Activated T-cell treated with anti-CD3 and anti-CD28 coated beads, Interleukin-2, amount 50 U/mL, for 72 hours (primary cell): ENCODE results near the gene FOXK1. TPM values are rescaled to one million over a fixed set of nuclear protein-coding genes. Genes with fewer than 3 reads are reported as not detected.
"Not testable (repeated sequence)": the region's sequence is repeated elsewhere in the genome, so short reads cannot be mapped to it uniquely, and the experiment has no call there.

Experiments
- ATAC-seq, 2 donors: fragments of 150-1000 bp; cut with Tn5 transposase; replicated peaks in 1 of 2; 2 replicates each; pipeline ENCODE4 v1.10.0; 2021; ENCODE audit warnings: moderate library complexity in 2 of 2, mild to moderate bottlenecking in 1 of 2
- DNase-seq, 2 donors: peaks; one replicate each; pipeline ENCODE4 v3.0.0; 2021 to 2022; ENCODE audit warnings: mixed read lengths in 1 of 2
- H3K27ac Mint-ChIP-seq: one replicate; pipeline ENCODE4 v1.8.0; 2022; ENCODE audit warnings: mild to moderate bottlenecking, moderate library complexity, mixed read lengths
- H3K27me3 Mint-ChIP-seq: one replicate; pipeline ENCODE4 v1.8.0; 2022; ENCODE audit warnings: low read depth, mixed read lengths
- H3K36me3 Mint-ChIP-seq, 2 donors: one replicate each; pipeline ENCODE4 v1.8.0; 2022; ENCODE audit warnings: mixed read lengths in 2 of 2, mild to moderate bottlenecking in 1 of 2; ENCODE audit not compliant: insufficient read depth in 2 of 2
- H3K4me1 Mint-ChIP-seq: one replicate; pipeline ENCODE4 v1.8.0; 2022; ENCODE audit warnings: low read depth, mixed read lengths
- H3K4me3 Mint-ChIP-seq, 2 donors: one replicate each; pipeline ENCODE4 v1.8.0; 2022; ENCODE audit warnings: mild to moderate bottlenecking in 2 of 2, mixed read lengths in 2 of 2, moderate library complexity in 2 of 2
- H3K9me3 Mint-ChIP-seq, 2 donors: one replicate each; pipeline ENCODE4 v1.8.0; 2022; ENCODE audit warnings: mixed read lengths in 2 of 2
- total RNA-seq, 2 donors: library from RNA; stranded (reverse); gene quantifications; one replicate each; pipeline ENCODE4 v1.2.3, GENCODE V29; 2022

Gene FOXK1
- total RNA-seq, 2 donors from 2014 or later: 38.6 to 41.0 TPM

DNA sequence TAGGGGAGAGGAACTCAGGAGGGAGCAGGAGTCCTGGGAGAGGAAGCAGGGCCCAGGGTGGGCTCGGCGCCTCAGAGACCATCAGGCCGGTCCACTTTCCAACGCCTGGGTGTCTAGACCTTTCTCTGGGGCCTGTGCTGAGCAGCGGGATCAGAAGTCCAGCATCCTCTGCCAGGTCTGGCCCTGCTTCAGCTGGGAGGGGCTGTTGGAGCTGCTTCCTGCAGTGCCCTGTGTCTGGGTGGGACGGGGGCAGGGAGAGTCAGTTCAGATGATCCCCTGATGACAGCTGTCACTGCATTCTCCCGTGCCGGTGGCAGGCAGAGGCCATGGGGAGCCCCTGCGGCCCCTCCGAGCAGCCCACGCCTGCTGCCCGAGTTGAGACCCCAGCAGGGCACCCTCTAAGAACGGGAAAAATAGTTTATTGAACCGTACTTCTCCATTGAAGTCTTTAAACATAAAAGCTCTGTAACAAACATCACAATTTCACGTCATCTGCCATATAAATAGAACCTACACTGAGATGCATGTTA, 116.7 kb downstream of the FOXK1 start:
- Mint-ChIP-seq H3K27ac (no peak overlapping the region), H3K4me1 (peaks cover 4% of the 10 kb centered on the region), H3K27me3 (no peaks in the 10 kb centered on the region), H3K36me3 (no peaks in the 10 kb centered on the region), H3K4me3 (no peak overlapping the region), H3K9me3 (no peaks in the 10 kb centered on the region)
- ATAC-seq (no peak), DNase-seq (no peak)

DNA sequence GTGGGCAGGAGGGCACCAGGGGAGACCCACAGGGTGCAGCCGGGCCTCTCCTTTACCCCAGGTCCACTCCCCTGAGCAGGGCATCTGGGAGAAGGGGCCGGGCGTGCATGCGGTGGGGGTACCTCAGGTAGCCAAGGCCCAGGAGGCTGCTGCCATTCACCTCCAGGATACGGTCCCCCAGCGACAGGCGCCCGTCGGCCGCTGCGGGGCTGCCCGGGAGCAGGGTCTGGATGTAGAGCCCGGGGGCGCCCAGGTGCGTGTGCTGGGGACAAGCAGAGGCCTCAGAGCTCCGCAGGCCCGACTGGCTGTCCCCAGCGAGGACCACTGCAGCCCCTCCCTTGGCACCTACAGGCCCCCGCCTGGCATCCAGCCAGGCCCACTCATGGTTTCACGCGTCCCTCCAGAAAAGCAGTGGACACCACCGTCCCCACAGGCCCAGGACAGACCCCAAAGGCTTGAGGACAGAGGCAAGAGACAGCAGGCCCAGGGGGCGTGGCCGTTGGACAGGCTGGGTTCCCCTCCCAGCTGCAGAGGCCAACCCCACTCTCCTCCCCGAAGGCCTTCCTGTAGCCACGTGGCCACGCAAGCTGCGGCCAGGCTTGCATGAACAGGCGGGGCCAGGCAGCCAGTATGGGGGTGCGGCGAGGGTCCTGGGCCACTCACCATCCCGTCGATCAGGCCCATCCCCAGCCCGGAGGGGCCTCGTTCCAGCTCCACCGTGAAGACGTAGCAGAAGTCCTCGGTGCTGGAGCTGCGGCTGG, 117.6 kb downstream of the FOXK1 start:
- H3K27me3 Mint-ChIP-seq: no peaks in the 10 kb centered on the region
- H3K4me1 Mint-ChIP-seq: no peaks in the 10 kb centered on the region

DNA sequence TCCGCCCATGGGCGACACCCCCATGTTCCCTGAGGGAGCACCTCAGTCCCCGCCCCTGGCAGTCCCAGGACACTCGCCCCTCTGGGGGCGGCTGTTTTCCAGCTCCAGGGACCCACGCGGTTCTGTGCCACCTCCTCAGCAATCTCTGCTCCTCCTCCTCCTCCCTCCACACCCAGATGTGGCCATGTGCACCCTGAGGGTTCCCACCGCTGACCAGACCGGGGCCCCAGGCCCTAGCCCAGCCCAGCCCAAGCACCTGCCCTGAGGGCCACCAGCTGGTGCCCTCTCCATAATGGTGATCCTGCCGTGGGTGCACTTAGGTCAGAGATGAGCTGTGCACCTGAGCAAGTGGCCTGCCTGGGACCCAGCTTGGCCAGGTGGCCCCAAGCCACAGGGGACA, 118.4 kb downstream of the FOXK1 start:
- Mint-ChIP-seq H3K9me3 (no peaks in the 10 kb centered on the region), H3K27ac (no peak overlapping the region), H3K4me1 (no peaks in the 10 kb centered on the region), H3K27me3 (no peaks in the 10 kb centered on the region), H3K4me3 (no peak overlapping the region), H3K36me3 (no peaks in the 10 kb centered on the region)
- DNase-seq (no peak), ATAC-seq (peak; percentile 6 to 8)

More for the DNA sequence above, 117.6 kb downstream of the FOXK1 start:
- H3K27ac Mint-ChIP-seq: no peak overlapping the region
- DNase-seq: no peak
- H3K9me3 Mint-ChIP-seq: no peaks in the 10 kb centered on the region
- H3K4me3 Mint-ChIP-seq: no peak overlapping the region
- no peaks in the 10 kb centered on the region for H3K36me3 Mint-ChIP-seq
- no peak for ATAC-seq

DNA sequence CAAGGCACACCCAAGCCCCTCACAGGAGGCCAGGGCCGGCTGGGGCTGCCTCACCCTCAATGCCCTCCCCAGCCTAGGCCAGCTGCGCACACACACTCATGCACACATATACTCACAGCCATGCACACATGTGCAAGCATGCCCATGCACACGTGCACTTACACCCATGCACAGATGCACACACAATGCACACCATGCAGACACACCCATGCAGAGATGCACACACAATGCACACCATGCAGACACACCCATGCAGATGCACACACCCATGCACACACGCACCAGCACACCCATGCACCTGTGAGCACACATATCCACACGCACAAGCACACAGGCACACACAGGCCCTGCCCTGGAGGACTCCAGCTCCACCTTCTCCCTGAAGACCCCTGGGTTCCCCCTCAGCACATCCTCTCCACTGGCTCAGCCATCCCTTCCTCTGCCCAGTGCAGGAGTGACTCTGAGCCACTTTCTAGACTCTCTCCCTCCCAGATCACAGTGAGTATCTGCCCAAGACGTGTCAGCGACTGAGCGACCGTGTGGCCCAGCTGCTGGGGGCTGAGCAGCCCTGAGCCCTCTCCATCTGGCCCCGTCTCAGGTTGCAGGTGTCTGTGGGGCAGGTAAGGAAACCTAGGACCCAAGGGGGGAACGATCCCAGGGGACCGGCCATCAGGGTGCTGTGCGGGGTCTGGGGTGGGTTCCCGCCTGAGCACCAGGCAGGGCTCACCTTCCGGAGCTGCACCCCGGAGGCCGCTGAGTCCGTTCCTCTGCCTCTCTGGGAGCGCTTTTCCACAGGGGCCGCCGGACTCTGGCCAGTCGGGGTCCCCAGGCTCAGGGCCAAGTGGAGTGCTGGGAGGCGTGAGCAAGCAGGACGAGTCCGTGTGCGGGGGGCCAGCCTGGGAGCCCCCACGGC, 119.1 kb downstream of the FOXK1 start:
- no peaks in the 10 kb centered on the region for H3K36me3 Mint-ChIP-seq
- ATAC-seq (peak; percentile 5 to 10), DNase-seq (no peak)
- no peak overlapping the region for H3K27ac Mint-ChIP-seq
- no peaks in the 10 kb centered on the region for H3K27me3 Mint-ChIP-seq
- H3K4me3 Mint-ChIP-seq: no peak overlapping the region
- H3K4me1 Mint-ChIP-seq: no peaks in the 10 kb centered on the region
- no peaks in the 10 kb centered on the region for H3K9me3 Mint-ChIP-seq

DNA sequence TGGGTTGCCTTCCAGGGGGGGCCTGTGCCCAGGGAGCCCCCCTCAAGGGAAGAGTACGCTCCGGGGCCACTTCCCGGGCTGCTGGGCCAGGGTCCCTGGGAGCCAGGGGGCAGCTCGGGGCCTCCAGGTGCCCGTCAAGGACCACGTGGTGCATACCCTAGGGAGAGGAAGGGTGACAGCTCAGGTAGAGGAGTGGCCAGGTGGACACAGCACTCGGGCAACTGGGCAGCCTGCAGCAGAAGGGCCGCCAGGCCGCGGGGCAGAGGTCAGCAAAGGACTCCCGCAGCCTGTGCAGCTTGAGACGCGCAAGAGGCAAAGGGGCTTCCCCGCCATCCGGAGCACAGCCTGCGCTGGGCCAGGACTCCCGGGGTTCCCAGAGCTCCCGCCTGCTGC, 119.7 kb downstream of the FOXK1 start:
- ATAC-seq: no peak
- Mint-ChIP-seq H3K27ac (no peak overlapping the region), H3K9me3 (no peaks in the 10 kb centered on the region), H3K4me1 (no peaks in the 10 kb centered on the region), H3K36me3 (no peaks in the 10 kb centered on the region), H3K4me3 (no peak overlapping the region), H3K27me3 (peaks cover 4% of the 10 kb centered on the region)
- DNase-seq: no peak

DNA sequence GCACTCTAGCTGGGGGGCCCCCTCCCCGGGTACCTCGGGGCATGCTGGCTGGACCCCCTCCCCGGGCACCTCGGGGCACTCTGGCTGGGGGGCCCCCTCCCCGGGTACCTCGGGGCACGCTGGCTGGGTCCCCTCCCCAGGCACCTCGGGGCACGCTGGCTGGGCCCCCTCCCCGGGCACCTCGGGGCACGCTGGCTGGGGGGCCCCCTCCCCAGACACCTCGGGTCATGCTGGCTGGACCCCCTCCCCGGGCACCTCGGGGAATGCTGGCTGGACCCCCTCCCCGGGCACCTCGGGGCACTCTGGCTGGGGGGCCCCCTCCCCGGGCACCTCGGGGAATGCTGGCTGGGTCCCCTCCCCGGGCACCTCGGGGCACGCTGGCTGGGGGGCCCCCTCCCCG, 120.5 kb downstream of the FOXK1 start:
- peaks cover 11% of the 10 kb centered on the region for H3K27me3 Mint-ChIP-seq
- not testable (repeated sequence) for H3K4me3 Mint-ChIP-seq, H3K4me1 Mint-ChIP-seq, ATAC-seq, H3K27ac Mint-ChIP-seq, H3K36me3 Mint-ChIP-seq, DNase-seq, H3K9me3 Mint-ChIP-seq

DNA sequence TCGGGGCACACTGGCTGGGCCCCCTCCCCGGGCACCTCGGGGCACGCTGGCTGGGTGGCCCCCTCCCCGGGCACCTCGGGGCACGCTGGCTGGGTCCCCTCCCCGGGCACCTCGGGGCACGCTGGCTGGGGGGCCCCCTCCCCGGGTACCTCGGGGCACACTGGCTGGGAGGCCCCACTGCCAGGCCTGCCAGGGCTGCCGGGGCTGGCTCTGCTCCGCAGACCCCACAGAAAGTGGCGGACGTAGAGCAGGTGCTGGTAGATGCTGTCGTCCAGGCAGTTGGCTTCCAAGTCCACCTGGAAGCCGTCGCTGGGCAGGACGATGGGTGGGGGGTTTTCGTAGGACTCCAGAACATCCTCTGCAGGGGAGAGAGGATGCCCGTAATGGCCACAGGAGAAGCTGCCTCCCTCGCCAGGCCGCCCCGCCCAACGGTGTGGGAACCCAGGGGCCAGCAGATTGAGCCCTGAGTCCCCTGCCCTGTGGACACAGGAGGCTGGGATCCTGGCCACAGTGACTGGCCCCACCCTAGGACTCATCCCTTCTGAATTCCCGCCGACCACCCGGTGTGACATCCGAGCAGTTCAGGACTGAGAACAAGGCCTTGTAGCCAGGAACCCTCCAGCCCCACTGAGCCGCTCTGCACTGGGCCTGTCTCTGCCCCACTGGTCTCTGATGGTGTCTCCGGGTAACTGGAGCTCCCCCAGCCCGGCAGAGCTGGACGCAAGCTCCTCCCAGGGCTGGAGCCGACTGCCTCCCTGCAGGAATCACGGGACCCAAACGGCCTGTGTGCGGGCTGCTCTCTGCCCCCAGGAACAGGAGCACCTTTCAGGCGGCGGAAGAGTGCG, 121.5 kb downstream of the FOXK1 start:
- ATAC-seq: no peak
- no peak for DNase-seq
- Mint-ChIP-seq H3K9me3 (no peaks in the 10 kb centered on the region), H3K27ac (no peak overlapping the region), H3K4me3 (no peak overlapping the region), H3K4me1 (no peaks in the 10 kb centered on the region), H3K27me3 (peaks cover 21% of the 10 kb centered on the region), H3K36me3 (no peaks in the 10 kb centered on the region)

DNA sequence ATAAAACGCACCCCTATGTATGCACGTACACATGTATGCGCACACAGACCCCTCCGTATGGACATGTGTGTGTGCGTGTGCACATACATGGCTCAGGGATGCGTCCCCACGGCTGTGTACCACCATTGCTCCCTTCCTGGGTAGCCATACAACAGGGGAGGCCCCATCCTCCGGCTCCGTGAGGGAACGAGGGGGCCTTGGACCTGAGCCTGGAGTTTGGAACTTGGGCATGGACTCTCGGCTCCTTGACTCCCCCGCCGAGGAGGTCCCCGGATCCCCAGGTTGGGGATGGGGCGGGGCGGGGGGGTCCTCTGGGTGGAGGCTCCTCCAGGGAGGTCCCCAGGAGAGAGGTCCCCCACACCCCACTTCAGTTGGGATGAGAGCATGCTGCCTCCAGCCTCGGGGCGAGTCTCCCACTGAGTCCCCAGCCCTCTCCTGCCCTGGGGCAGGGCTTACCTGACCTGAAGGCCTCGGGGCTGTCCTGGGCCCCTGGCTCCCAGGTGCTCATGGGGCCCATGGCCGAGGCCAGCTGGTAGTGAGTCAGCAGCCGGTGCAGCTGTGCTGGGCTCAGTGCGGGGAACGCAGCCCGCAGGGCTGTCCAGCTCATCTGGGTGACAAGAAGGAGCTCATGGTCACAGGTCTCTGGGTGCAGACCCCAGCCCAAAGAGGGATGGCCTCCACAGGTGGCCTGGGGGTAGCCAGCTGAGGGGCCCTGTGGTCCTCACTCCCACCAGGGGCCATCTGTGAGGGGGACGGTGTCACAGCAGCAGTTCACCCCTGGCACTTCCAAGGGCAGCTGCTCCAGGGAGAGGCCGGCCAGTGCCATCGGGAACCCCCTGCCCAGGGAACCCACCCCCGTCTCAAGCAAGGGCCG, 123.3 kb downstream of the FOXK1 start:
- Mint-ChIP-seq H3K4me3 (no peak overlapping the region), H3K27ac (no peak overlapping the region), H3K36me3 (no peaks in the 10 kb centered on the region), H3K27me3 (peaks cover 26% of the 10 kb centered on the region), H3K4me1 (no peaks in the 10 kb centered on the region), H3K9me3 (no peaks in the 10 kb centered on the region)
- ATAC-seq (peak in 1 of 2 donors; percentile 9), DNase-seq (no peak)

DNA sequence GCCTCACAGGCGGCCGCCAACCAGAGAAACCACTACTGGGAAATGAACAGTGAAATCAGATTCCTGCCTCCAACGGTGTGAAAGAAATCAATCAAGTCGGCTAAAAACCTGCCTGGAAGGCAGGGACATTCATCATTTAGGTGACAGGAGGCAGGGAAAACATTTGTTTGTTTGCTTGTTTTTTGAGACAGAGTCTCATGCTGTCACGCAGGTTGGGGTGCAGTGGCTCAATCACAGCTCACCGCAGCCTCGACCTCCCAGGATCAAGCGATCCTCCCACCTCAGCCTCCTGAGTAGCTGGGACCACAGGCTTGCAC, 123.8 kb downstream of the FOXK1 start:
- ATAC-seq (no peak), DNase-seq (no peak)
- Mint-ChIP-seq H3K27me3 (peaks cover 26% of the 10 kb centered on the region), H3K9me3 (no peaks in the 10 kb centered on the region), H3K36me3 (no peaks in the 10 kb centered on the region), H3K27ac (no peak overlapping the region), H3K4me1 (no peaks in the 10 kb centered on the region), H3K4me3 (no peak overlapping the region)

DNA sequence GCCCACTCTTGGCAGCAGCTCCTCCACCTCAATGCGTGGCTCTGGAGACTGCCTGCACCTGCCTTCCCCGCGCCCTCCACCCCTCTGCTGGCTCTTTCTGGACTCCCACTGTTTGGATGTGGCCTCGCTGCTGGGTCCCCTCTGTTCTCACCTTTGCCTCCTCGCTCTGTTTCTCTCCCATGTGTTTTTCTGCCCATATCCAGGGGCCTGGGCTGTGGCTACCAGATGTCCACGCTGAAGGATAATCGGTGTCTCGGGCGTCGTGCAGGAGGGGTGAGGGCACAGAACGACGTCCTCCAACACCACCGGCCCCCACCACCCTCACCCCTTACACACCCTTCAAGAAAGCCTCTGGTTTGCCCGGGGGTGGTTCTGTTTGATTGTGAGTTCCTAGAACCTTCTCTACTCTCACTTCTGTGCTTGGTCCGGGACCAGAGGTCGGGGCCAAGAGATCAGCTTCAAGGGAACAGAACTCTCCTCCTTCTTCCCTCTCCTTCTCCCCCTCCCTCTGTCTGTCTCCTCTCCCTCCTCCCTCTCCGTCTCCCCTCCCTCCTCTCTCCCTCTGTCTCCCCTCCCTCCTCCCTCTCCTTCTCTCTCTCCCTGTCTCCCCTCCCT, 125.0 kb downstream of the FOXK1 start:
- H3K27ac Mint-ChIP-seq: no peak overlapping the region
- ATAC-seq (peak in 1 of 2 donors; percentile 11), DNase-seq (no peak)
- no peaks in the 10 kb centered on the region for H3K36me3 Mint-ChIP-seq
- H3K4me1 Mint-ChIP-seq: no peaks in the 10 kb centered on the region
- no peak overlapping the region for H3K4me3 Mint-ChIP-seq
- no peaks in the 10 kb centered on the region for H3K9me3 Mint-ChIP-seq
- peaks cover 26% of the 10 kb centered on the region for H3K27me3 Mint-ChIP-seq

DNA sequence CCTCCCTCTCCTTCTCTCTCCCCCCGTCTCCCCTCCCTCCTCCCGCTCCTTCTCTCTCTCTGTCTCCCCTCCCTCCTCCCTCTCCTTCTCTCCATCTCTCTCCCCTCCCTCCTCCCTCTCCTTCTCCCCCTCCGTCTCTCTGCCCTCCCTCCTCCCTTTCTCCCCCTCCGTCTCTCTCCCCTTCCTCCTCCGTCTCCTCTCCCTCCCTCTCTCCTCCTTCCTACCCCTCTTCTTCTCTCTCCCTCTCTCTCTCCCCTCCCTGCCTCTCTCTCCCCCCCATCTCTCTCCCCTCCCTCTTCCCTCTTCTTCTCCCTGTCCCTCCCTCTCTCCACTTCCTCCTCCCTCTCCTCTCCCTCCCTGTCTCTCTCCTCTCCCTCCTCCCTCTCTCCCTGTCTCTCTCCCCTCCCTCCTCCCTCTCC, 125.5 kb downstream of the FOXK1 start:
- no peaks in the 10 kb centered on the region for H3K36me3 Mint-ChIP-seq
- H3K4me3 Mint-ChIP-seq: no peak overlapping the region
- H3K27ac Mint-ChIP-seq: no peak overlapping the region
- H3K9me3 Mint-ChIP-seq: no peaks in the 10 kb centered on the region
- peaks cover 26% of the 10 kb centered on the region for H3K27me3 Mint-ChIP-seq
- no peaks in the 10 kb centered on the region for H3K4me1 Mint-ChIP-seq
- ATAC-seq (no peak), DNase-seq (no peak)

DNA sequence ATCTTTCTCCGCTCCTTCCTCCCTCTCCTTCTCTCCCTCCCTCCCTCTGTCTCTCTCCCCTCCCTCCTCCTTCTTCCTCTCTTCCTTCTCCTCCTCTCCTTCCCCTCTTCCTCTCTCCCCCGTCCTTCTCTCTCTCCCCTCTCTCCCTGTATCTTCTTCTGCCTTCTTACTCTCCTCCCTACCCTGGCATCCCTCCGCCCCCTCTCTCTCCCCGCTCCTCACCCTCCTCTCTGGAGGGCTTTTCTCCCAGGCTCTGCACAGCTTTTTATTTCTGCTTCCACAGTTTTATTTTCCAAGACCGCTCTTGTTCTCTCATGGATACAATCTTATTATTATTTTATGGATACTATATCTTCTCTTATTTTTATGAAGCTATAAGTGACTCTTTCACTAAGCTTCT, 125.9 kb downstream of the FOXK1 start:
- no peak overlapping the region for H3K4me3 Mint-ChIP-seq
- H3K9me3 Mint-ChIP-seq: no peaks in the 10 kb centered on the region

More for the DNA sequence above, 125.9 kb downstream of the FOXK1 start:
- Mint-ChIP-seq H3K27me3 (peaks cover 26% of the 10 kb centered on the region), H3K27ac (no peak overlapping the region), H3K4me1 (no peaks in the 10 kb centered on the region), H3K36me3 (no peaks in the 10 kb centered on the region)
- DNase-seq (no peak), ATAC-seq (no peak)
